Thyroid gland (tissue), 4 donors: Measurements from ENCODE around the gene DHH.

Experiments used
- POLR2A ChIP-seq, 2 donors: fragments of 450-650 bp; IDR thresholded peaks; one replicate each; pipeline ENCODE4 v1.6.1; 2017; ENCODE audit warnings: antibody characterized with exemption in 2 of 2, mild to moderate bottlenecking in 2 of 2, moderate library complexity in 1 of 2
- TF ChIP-seq, protein P1 (sequence below), 6 experiments: fragments of 200-600 bp in 3 of 6; fragments of 450-650 bp in 3 of 6; sonication (generic) in 3 of 6; IDR thresholded peaks; one replicate each; pipeline ENCODE4 v1.5.1; 2016 to 2019; ENCODE audit warnings: antibody characterized with exemption in 6 of 6, mild to moderate bottlenecking in 2 of 6, inconsistent platforms in 1 of 6, moderate library complexity in 1 of 6

DNA sequence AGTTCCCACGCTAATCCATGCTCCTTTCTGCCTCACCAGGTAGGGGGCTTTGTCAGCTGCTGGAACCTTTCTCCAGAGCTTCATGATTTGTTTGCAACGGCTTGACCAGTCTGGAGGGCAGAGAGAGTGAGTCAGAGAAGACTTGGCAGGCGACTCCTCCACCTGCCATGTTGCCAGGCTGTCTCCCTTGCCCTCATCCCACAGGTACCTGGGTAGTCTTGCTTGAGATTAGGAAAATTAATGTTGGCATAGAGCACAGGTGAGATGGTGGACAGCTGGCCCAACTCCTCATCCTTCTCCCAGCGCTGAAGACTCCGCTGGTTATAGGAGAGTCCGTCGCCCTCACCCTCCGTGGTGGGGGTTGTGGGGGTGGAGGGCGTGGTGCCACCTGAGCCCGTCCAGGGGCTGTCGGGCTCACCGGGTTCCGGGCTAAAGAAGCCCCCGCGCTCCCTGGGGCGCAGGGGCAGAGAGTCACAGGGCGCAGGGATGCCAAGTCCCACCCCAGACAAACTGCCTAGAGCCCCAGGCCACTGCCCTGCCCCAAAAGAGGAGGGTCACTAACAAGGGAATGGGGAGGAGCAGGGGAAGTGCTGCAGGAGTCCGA lies 52.6 kb downstream of the DHH start:
- no peak for TF ChIP-seq POLR2A (IDR thresholded peaks at IDR 0.05)
- TF ChIP-seq, protein P1, sequence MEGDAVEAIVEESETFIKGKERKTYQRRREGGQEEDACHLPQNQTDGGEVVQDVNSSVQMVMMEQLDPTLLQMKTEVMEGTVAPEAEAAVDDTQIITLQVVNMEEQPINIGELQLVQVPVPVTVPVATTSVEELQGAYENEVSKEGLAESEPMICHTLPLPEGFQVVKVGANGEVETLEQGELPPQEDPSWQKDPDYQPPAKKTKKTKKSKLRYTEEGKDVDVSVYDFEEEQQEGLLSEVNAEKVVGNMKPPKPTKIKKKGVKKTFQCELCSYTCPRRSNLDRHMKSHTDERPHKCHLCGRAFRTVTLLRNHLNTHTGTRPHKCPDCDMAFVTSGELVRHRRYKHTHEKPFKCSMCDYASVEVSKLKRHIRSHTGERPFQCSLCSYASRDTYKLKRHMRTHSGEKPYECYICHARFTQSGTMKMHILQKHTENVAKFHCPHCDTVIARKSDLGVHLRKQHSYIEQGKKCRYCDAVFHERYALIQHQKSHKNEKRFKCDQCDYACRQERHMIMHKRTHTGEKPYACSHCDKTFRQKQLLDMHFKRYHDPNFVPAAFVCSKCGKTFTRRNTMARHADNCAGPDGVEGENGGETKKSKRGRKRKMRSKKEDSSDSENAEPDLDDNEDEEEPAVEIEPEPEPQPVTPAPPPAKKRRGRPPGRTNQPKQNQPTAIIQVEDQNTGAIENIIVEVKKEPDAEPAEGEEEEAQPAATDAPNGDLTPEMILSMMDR (IDR thresholded peaks at IDR 0.05): no peak
